Measurements from ENCODE around the gene PTRH2.
"Not testable (repeated sequence)": the region's sequence is repeated elsewhere in the genome, so short reads cannot be mapped to it uniquely, and the experiment has no call there.

PTRH2 gene

DNA sequence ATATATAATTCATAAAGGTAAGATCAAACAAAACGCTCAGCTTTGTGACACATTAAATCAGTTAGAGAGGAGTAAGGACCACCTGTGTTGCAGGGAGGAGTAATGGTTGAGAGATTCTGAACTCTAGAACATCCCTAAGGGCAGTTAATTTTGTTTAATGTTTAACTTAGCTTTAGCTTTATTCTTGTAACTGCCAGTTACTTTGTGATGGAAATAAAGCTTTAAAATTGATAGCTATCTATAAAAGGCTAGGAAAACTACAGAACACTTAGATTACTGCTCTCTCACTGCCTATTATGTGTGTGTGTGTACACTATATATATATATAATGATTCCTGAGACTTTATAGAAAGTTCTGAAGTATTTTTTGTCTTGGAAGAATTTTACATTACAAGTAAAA lies 37.8 kb downstream of the PTRH2 start:
- DNase-seq (ENCODE audit: low spot score), result no peak

DNA sequence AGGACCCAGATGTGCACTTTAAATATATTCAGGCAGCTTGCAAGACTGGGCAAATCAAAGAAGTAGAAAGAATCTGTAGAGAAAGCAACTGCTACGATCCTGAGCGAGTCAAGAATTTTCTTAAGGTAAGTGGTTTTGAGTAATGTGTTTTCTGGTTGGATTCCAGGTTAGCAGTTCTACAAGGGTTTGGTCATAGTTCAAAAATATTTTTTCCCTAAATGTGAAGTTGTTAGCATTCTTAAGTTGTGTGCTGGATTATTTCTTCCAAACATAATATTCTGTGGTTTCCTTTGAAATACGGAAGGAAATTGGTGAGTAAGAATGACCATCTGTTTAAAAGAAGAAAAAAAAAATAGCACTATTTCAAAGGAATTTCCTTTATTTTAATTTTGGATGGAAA lies 38.4 kb downstream of the PTRH2 start:
- no peak for DNase-seq (ENCODE audit: low spot score)

DNA sequence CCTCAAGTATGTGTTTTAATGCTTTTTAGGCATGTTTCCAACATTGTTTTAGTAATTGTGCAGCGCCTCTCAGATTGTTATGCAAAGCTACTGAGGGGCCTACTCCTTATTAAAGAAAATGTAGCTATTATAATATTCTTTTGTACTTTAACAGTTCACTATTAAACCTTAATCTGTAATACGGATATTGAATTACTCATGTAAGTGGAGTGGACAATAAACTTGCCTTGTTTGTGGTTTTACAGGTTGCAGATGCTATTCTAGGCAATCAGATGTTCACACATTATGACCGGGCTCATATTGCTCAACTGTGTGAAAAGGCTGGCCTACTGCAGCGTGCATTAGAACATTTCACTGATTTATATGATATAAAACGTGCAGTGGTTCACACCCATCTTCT lies 41.0 kb downstream of the PTRH2 start:
- no peak for DNase-seq (ENCODE audit: low spot score)

DNA sequence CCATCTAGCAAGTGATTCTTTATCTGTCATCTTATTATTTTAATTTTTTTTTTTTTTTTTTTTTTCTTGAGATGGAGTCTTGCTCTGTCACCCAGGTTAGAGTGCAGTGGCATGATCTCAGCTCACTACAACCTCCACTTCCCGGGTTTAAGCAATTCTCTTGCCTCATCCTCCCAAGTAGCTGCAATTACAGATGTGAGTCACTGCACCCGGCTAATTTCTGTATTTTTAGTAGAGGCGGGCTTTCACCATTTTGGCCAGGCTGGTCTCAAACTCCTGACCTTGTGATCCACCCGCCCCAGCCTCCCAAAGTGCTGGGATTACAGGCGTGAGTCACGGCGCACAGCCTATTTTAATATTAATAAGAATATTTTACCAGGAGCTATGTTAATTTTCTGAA lies 50.6 kb downstream of the PTRH2 start:
- DNase-seq (ENCODE audit: low spot score), result not testable (repeated sequence)

DNA sequence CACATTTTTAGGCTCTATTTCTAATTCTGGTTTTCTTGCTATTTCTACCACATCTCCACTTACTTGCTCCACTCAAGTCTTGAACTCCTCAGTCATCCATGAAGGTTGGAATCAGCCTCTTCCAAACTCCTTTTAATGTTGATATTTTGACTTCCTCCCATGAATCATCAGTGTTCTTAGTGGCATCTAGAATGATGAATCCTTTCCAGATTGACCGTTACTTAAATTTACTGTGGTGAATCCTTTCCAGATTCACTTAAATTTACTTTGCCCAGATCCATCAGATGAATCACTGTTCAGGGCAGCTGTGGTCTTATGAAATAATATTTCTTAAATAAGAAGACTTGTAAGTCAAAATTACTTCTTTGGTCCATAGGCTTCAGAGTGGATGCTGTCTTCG lies 55.1 kb downstream of the PTRH2 start:
- no peak for DNase-seq (ENCODE audit: low spot score)

DNA sequence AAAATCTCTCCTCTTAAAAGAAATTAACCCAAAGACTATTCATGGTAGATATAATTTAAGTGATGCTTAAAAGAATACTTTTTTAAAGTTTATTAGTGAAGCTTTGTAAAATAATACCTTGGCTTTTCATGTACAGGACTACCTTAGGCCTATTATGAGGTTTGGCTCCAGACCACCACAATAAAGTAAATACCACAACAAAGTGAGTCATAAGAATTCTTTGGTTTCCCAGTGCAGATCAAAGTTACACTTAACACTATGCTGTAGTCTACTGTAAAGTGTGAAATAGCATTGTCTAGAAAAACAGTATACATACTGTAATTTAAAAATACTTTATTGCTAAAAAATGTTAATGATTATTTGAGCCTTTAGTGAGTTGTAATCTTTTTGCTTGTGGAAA lies 55.9 kb downstream of the PTRH2 start:
- no peak for DNase-seq (ENCODE audit: low spot score)

DNA sequence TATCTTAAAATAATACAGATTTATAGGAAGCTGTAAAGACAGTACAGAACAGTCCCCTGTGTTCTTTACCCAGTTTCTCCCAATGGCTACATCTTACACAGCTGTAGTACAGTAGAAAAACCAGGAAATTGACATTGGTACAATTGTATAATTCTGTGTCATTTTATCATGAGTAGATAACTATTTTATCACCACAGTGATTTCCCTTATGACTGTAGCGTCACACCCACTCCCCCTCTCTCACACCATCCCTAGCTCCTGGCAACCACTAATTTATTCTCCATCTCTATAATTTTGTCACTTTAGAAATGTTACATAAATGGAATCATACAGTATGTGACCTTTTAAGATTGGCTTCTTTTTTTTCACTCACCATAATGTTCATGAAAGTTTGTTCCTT lies 56.6 kb downstream of the PTRH2 start:
- DNase-seq (ENCODE audit: low spot score), result no peak

DNA sequence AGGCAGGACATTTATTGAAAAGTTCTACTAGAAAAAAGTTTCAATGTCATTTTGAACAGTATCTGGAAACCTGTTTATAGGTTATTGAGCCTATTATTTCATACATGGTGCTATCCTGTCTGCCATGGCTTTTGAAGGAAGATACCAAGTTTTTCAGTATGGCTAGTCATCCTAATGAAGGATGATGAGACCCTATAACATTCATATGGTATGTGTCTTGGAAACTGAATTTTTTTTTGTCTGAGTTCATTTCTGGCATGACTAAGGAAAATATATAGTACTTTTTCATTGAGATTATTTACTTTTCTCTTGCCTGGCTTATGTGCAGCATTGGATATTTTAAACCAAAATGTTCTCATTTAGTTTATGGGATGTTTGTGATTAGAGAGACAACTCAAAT lies 57.3 kb downstream of the PTRH2 start:
- DNase-seq (ENCODE audit: low spot score), result no peak
